ENCODE measurements around the gene MPEG1.

MPEG1 gene

DNA sequence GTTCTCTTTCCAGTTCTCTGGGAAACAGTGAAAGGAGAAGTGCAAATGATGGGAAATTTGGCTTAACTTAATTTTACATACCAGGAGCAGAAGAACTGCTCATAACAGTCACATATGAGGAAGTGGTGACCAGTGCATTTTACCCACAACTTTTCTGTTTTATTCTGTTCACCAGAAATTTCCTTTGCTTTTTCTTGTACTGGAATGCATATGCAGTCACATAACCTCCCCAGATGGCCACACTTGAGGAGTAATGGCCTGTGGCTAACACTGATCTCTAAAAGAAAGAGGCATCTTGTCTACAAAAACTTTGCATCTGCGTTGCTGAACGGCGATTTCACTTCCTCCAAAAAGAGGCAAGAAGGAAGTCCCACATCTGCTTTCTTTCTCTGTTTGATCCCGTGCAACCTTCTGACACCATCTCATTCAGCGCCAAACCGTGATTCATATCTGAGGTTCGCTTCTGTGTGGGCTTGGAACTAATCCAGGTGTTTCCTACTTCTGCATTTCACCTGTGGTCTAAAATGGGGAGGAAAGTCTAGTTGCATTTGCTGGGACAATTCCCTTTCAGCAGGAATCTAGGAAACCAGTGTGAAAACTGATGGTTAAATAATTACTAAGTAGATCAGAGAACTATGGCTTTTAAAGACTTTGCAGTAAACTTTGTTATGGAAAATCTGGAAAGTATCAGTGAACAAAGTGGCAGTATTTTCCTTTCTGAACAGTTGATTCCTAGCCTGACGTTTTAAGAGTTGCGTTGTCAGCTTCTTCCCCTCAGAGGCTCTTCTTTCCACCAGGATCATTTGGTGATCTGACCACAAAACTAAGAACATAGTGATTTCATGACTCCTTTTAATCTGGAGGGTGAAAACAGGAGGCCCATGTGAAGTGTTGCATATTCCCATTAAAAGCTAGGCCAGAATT is 4.2 kb upstream of the MPEG1 start:
- DNase-seq: no peak

DNA sequence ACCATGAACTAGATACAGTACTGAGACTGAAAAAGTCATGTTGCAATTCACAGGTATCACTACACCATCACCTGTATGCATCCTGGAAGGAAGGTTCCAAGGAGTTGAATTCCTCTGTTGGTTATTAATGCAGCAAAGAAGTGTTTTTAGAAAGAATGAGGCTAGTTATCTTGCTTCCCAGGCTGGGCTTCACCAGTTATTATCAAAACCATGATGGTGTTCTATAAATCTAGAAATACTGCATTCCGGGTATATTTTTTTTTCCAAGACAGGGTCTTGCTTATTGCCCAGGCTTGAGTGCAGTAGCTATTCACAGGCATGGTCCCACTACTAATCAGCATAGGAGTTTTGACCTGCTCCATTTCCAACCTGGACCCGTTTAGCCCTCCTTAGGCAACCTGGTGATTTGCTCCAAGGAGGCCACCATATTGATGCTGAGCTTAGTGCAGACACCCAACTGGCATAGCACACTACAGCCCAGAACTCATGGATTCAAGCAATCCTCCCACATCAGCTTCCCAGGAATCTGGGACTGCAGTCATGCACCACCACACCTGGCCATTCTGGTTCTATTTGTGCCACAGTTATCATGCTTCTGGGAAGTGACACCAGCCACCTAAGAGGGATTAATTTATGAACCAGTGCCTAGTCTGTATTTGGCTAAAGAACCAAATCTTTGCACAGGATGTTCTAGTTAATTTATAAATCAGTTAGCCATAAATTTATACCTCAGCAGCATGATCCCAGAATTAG is 1.6 kb upstream of the MPEG1 start:
- no peak for DNase-seq

DNA sequence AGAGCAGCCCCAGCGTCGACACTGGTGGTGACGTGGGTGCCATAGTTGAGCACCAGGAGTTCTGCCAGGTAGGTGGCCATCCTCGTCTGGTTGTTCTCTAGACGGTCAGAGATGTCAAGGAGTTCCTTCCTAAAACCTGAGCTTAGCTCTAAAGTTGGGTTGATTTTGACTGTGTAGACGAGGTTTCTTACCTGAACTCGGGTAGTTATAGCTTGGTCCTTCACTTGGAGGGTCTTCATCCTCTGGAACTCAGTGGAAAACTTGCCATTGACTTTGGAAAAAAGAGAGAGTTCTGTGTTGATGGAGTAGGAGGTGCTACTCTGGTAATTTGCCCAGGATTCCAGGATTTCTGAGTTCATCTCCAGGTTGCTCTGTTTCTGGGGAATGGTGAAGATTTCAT is 505 bp downstream of the MPEG1 start:
- DNase-seq: no peak

GRCh38 chr11:59208956-59209355 is 3.8 kb downstream of the MPEG1 start:
- no peak for DNase-seq

DNA sequence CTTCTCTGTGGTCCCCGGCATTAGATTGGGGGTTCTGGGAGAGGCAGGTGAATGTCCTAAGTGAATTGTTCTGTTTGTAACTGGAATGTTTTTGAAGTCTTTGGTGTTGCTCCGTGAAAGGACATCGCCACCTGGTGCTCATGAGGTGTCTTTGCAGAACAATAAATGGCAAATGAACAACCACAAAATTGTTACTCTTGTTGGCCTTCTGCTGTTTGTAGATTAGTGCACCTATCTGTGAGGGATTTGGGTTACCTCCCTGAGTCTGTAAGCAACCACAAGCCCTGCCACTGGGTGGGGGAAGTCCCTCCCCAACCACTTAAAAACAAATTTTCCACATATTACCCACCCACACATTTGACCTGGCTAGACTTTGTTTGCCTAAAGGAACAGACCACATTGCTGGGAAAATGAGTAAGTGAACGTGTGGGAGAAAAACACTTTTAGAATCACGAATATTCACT is 4.7 kb downstream of the MPEG1 start:
- DNase-seq: peak; percentile 52

GRCh38 chr11:59206635-59207034 is 6.1 kb downstream of the MPEG1 start:
- peak; percentile 33 for DNase-seq

DNA sequence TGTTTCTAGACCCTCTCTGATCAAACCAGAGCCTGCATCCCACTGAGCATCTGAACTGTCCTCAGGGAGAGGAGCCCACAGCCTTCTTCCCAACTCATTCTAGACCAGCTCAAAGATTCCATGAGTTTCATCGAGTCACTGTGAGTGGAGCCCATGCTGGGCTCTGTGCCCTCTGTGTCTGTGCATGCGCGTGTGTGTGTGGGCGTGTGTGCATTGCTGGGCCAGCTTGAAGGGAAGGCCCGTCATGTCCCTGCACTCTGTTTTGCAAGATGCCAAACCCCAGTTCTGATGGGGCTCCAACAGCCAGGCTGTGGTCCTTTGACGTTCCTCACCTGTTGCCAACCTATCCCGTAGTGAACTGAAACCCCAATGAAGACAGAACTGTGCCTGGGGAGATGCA is 7.1 kb downstream of the MPEG1 start:
- no peak for DNase-seq

DNA sequence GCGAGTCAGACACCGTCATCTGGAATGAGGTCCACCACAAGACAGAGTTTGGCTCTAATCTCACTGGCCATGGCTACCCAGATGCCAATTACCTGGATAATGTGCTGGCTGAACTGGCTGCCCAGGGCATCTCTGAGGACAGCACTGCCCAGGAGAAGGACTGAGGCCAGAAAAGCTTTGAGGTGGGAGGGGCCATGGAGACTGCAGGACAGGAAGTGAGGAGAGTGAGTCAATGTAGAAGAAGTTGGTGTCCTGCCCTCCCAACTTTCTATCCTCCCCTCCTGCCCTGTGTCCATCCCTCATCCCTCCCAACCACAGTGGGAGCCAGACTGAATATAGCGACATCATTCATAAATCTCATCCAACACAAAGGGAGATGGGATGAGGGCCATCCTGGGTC is 8.0 kb downstream of the MPEG1 start:
- no peak for DNase-seq

DNA sequence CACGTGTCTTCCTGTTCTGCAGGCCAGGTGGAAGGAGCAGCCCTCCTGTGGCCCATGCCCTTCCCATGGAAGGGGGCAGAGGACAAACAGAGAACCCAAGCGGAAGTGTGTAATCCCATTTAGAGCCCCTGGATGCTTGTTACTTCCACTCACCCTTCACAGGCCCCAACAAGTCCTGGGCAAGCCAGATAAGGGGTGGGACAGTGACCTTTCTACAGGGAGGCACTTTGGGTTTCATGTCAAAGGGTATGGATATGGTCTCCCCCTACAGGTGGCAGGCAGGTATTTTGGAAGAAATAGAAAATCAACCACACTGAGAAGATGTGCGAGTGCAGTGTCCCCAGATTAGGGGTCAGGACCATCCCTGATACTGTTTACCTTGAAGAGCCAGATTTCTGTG is 11.4 kb downstream of the MPEG1 start:
- no peak for DNase-seq

GRCh38 chr11:59200423-59200746 is 12.3 kb downstream of the MPEG1 start:
- DNase-seq: no peak

GRCh38 chr11:59199546-59200422 is 12.9 kb downstream of the MPEG1 start:
- no peak for DNase-seq

- DNase-seq: no peak
Measured at GRCh38 chr11:59198726-59199125, 14.0 kb downstream of the MPEG1 start.

DNA sequence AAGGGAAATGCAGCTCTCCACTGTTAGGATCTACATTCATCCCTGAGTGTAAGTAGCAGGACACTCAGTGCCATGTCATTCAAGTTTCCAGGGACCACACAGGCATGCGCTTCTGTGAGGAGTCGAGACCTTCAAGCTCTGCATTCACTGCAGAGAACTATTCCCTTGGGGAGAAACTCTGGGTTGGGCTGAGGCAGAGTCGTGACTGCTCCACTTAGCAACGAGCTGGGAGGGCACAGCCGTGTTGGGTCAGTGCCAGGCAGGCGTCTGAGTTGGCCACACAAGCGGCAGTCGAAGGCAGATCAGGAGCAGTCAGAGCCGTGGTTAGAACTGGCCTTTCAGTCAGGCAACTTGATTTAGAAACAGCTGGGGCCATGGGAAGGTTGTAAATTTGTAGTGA is 14.7 kb downstream of the MPEG1 start:
- peak; percentile 44 for DNase-seq

- no peak for DNase-seq
Measured at GRCh38 chr11:59196777-59197176, 15.9 kb downstream of the MPEG1 start.

- DNase-seq: peak; percentile 8
Measured at GRCh38 chr11:59195586-59195985, 17.1 kb downstream of the MPEG1 start.

DNA sequence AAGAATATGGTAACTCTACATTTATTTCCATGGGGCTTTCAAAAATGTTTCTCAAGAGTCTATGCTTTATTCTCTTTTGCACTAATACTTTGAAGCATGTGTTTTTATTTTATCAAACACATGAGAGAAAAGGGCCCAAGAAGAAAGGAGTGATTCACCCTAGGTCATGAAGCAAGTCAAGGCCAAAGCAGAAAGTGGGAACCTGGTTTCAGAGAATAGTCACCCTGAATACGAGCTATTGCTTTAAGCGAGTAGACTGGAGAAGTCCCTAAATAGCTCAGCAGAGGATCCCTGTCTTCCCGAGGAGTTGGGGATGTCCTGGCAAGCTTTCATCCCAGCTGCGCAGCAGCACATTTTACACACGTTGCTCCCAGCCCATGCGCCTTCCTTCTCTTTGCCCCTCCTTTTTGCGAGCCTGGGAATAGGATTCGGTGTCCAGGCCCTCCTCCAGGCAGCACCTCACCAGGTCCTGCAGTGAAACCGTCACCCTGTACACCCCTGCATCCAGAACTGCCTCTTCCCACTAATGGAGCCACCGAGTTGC is 19.1 kb downstream of the MPEG1 start:
- no peak for DNase-seq

DNA sequence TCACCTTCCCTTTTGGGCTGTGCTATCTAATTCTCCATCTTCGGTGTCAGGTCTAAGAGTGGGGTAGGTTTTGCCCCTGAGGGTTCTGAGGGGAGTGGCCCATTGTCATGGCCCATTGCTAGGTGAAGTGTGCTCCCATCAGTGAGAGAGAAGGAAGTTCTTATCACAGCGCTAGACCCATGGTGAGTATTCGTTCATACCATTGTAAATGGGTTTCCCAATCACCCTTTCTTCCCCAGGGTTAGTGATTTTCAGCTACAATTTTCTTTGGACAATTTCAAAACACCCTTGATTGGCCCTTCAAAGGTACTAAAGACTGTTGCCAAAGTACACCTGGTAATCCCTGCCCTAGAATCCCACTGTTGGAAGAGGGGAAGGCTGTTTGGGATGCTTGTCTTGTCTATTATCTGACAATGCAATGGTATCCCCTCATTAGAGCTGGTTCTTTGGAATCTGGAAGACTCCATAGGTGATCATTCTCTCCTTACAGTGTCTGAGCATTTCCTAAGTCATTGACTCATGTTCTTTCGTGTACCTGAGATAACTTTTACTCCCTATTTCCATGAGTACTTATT is 20.2 kb downstream of the MPEG1 start:
- DNase-seq: no peak

DNA sequence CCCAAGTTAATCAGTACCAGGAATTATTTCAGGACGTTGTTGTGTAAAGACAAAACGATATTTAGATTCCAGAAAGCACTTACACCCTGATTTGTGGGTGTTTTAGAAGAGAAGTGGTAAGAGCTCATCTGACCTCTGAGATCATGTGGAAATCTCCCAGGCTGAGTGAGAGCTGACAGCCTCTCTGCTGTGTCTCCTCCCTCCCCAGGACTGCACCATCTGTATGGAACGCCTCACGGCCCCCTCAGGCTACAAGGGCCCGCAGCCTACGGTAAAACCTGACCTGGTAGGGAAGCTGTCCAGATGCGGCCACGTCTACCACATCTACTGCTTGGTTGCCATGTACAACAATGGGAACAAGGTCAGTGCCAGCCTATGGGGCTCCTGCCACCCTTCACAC is 20.8 kb downstream of the MPEG1 start:
- DNase-seq: no peak

DNA sequence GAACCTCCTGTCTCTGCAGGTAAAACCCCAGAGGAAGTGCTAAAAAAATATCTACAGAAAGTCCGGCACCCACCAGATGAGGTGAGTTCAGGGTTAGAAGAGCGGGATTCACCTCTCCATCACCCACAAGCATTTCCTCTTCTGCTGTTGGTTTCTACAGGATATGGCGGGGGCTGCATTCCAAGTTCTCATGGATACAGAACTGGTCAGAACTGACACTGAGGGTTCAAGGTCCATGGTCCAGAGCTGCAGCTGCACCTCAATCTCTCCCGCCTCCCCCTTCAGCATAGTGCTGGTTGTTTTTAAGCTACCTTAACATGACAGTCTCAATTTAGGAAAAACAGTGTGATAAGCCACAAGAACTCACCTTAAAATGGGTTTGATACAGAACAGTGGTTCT is 21.6 kb downstream of the MPEG1 start:
- DNase-seq: no peak

- DNase-seq: no peak
Measured at GRCh38 chr11:59189986-59190385, 22.7 kb downstream of the MPEG1 start.

DNA sequence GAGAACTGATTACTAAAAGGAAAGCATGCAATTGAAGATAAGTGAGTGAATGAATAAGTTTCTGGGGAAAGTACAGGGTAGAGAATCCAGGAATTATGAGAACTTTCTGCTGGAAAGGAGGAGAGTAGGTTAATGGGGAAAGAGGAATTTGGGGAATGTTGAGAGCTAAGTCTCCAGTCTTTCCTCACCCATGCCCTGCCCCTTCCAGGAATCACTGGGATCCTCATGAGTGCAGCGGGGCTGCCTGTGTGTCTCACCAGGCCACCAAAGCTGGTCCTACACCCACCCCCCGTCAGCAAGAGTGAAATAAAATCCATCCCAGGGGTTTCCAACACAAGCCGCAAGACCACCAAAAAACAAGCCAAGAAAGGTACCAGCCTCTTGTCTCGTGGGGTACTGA is 23.8 kb downstream of the MPEG1 start:
- no peak for DNase-seq

DNA sequence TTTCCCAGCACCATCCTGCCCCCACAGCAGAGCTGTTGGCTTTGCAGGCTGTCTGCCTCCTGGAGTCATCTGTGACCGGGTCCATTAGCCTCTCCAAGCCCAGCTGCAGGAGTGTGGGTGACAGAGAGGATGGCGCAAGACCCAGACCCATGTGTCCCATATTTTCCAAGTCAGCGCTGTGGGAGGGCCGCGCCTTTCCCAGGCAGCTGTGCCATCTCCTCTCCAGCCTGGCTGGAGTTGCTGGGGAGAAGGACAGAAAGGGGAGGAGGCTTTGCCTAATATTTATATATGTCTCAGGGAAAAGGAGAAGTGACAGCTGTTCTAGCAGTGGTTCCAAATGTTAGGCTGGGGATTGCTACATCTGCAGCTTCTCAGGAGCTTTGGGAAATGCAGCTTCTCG is 25.1 kb downstream of the MPEG1 start:
- DNase-seq: no peak

- DNase-seq: no peak
Measured at GRCh38 chr11:59187035-59187434, 25.7 kb downstream of the MPEG1 start.

Measured in NCI-H69 (cell line).